Measurements from ENCODE around the gene METTL14. TPM values are rescaled to one million over a fixed set of nuclear protein-coding genes. Genes with fewer than 3 reads are reported as not detected.

METTL14 gene
- total RNA-seq, 4 donors from 2014 or later: 47.0 to 83.9 (median 65.9) TPM

GRCh38 chr4:118753096-118753495 is 67.9 kb downstream of the METTL14 start:
- Histone ChIP-seq H3K36me3 (peaks cover 0 to 9% of the 10 kb centered on the region in 2 donors), H3K4me3 (no peak overlapping the region), H3K4me1 (peaks cover 42 to 96% (median 44%) of the 10 kb centered on the region in 3 donors), H3K27ac (peak overlapping the region in 2 of 4 donors; percentile 84 to 85), H3K27me3 (no peaks in the 10 kb centered on the region), H3K9me3 (no peaks in the 10 kb centered on the region)
- no peak for ATAC-seq
- TF ChIP-seq EP300 (IDR thresholded peaks at IDR 0.05): no peak
- no peak for TF ChIP-seq POLR2AphosphoS5 (IDR thresholded peaks at IDR 0.05)
- no peak for TF ChIP-seq POLR2A (IDR thresholded peaks at IDR 0.05)
- TF ChIP-seq CTCF (IDR thresholded peaks at IDR 0.05): no peak

GRCh38 chr4:118753685-118754084 is 68.5 kb downstream of the METTL14 start:
- Histone ChIP-seq H3K36me3 (peaks cover 0 to 9% of the 10 kb centered on the region in 2 donors), H3K27me3 (no peaks in the 10 kb centered on the region), H3K4me1 (peaks cover 42 to 96% (median 43%) of the 10 kb centered on the region in 3 donors), H3K27ac (peak overlapping the region; percentile 79 to 96 (median 84)), H3K9me3 (no peaks in the 10 kb centered on the region), H3K4me3 (no peak overlapping the region)
- WGBS, 2 donors (ENCODE audit: low coverage in 1 of 2): 41 to 58% methylated on average over 1 of the region's 1 CpG
- TF ChIP-seq POLR2A (IDR thresholded peaks at IDR 0.05) (no peak), EP300 (IDR thresholded peaks at IDR 0.05) (no peak), POLR2AphosphoS5 (IDR thresholded peaks at IDR 0.05) (no peak), CTCF (IDR thresholded peaks at IDR 0.05) (no peak)
- no peak for ATAC-seq

GRCh38 chr4:118754890-118755289 is 69.7 kb downstream of the METTL14 start:
- Histone ChIP-seq H3K36me3 (peaks cover 0 to 9% of the 10 kb centered on the region in 2 donors), H3K27ac (peak overlapping the region; percentile 79 to 96 (median 84)), H3K4me1 (peaks cover 47 to 97% (median 49%) of the 10 kb centered on the region in 3 donors), H3K27me3 (no peaks in the 10 kb centered on the region), H3K4me3 (no peak overlapping the region), H3K9me3 (no peaks in the 10 kb centered on the region)
- no peak for TF ChIP-seq CTCF (IDR thresholded peaks at IDR 0.05)
- TF ChIP-seq POLR2AphosphoS5 (IDR thresholded peaks at IDR 0.05): peak; percentile 10
- ATAC-seq: no peak
- 27 to 66% methylated on average over 2 of the region's 2 CpGs for WGBS, 2 donors (ENCODE audit: low coverage in 1 of 2)

DNA sequence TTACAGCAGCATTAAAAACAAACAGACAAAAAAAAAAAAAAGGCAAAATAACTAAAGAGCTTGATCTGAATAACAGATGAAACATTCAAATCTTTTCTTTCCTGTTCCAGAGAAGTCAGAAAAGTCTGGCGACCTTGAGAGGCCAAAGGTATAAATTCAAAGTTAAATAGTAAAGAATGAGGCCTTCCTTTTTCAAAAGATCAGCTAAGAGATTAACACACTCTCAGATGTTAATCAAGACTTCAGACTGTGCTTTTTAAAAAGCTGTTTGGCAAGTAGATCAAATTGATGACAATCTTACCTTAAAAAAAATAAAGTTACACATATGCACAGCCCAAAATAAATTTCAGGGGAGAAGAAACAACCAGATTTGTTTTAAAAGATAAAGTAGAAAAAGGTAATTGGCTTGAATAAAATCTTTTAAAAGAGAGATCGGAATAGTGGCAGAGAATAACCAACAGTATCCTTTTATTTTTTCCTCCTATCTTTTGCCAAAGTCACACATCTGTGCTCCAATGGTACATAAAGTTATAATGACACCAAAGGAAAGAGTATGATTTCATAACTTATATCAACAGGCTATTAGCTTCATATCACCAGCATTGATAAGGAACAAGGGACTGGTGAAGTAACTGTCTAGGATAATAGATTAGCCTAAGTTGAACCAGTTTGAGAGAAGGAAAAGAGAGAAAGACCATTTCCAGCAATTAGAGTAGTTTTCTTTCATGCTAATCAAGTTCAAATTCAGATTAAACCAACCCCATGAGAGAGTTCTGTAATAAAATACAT is 70.4 kb downstream of the METTL14 start:
- H3K9me3 ChIP-seq: no peaks in the 10 kb centered on the region
- peak overlapping the region; percentile 83 to 96 (median 84) for H3K27ac ChIP-seq
- no peak overlapping the region for H3K4me3 ChIP-seq
- TF ChIP-seq POLR2A (IDR thresholded peaks at IDR 0.05) (no peak), EP300 (IDR thresholded peaks at IDR 0.05) (no peak), POLR2AphosphoS5 (IDR thresholded peaks at IDR 0.05) (no peak), CTCF (IDR thresholded peaks at IDR 0.05) (no peak)
- 73 to 76% methylated on average over 2 of the region's 2 CpGs for WGBS, 2 donors (ENCODE audit: low coverage in 1 of 2)
- no peaks in the 10 kb centered on the region for H3K27me3 ChIP-seq
- ATAC-seq: no peak
- peaks cover 50 to 97% (median 53%) of the 10 kb centered on the region in 3 donors for H3K4me1 ChIP-seq
- H3K36me3 ChIP-seq: peaks cover 0 to 9% of the 10 kb centered on the region in 2 donors

- no peak for ATAC-seq
- Histone ChIP-seq H3K36me3 (peaks cover 0 to 6% of the 10 kb centered on the region in 2 donors), H3K4me3 (no peak overlapping the region), H3K9me3 (no peaks in the 10 kb centered on the region), H3K4me1 (peaks cover 50 to 98% (median 56%) of the 10 kb centered on the region in 3 donors), H3K27me3 (no peaks in the 10 kb centered on the region), H3K27ac (peak overlapping the region; percentile 83 to 96 (median 84))
- TF ChIP-seq POLR2A (IDR thresholded peaks at IDR 0.05): no peak
- TF ChIP-seq CTCF (IDR thresholded peaks at IDR 0.05): no peak
- no peak for TF ChIP-seq POLR2AphosphoS5 (IDR thresholded peaks at IDR 0.05)
- TF ChIP-seq EP300 (IDR thresholded peaks at IDR 0.05): no peak
- 28 to 43% methylated on average over 3 of the region's 3 CpGs for WGBS, 2 donors (ENCODE audit: low coverage in 1 of 2)
These were observed 71.2 kb downstream of the METTL14 start for GRCh38 chr4:118756429-118756828.

Data from gastroesophageal sphincter (tissue), 4 donors.